Superior temporal gyrus (tissue), 1 donor: Measurements from ENCODE around the gene GARNL3.

ENCODE experiments used
- DNase-seq: peaks from one replicate; pipeline ENCODE4 v3.0.0-alpha.2; 2016; ENCODE audit errors: extremely low spot score

Gene GARNL3

DNA sequence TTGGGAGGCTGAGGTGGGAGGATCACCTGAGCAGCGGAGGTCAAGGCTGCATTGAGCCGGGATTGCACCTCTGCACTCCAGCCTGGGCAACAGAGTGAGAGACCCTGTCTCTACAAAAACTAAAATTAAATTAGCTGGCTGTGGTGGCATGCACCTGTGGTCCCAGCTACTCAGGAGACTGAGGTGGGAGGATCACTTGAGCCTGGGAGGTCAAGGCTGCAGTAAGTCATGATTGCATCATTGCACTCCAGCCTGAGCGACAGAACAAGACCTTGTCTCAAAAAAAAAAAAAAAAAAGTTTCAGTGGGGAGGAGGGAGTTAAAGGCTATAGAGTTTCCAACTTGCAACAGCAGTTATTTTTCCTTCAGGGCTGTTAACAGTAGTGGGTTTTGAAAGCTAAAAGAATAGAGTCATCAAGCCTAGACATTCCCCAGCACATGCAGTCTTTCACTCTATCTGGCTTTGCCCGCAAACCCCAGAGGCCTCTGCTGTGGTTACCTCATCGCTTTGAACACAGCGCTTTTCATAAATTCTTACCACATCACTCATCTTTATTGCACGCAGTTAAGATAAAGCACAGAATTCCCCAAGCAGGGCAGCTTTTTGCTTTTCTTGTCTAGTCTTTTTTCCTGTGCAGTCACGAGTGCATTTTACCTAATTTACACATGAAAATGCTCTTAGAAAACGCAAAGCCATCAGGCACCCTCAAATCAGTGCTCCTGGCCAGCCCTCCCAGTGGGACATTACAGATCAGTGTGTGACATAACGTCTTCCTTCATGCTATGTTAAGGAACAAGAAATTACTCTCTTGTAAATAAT is 123.7 kb downstream of the GARNL3 start:
- DNase-seq, result peak; percentile 73

DNA sequence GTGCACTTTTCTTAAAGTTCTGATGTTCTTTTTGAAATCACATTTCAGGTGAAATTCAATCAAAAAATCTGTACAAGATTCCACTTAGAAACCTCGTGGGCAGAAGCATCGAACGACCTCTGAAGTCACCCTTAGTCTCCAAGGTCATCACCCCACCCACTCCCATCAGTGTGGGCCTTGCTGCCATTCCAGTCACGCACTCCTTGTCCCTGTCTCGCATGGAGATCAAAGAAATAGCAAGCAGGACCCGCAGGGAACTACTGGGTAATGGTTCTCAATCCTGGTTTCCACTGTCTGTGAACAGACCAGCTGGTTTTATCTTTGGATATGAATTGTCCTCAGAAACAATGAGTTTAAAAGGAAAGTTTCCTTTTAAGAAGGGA is 124.3 kb downstream of the GARNL3 start:
- DNase-seq, result peak; percentile 16

DNA sequence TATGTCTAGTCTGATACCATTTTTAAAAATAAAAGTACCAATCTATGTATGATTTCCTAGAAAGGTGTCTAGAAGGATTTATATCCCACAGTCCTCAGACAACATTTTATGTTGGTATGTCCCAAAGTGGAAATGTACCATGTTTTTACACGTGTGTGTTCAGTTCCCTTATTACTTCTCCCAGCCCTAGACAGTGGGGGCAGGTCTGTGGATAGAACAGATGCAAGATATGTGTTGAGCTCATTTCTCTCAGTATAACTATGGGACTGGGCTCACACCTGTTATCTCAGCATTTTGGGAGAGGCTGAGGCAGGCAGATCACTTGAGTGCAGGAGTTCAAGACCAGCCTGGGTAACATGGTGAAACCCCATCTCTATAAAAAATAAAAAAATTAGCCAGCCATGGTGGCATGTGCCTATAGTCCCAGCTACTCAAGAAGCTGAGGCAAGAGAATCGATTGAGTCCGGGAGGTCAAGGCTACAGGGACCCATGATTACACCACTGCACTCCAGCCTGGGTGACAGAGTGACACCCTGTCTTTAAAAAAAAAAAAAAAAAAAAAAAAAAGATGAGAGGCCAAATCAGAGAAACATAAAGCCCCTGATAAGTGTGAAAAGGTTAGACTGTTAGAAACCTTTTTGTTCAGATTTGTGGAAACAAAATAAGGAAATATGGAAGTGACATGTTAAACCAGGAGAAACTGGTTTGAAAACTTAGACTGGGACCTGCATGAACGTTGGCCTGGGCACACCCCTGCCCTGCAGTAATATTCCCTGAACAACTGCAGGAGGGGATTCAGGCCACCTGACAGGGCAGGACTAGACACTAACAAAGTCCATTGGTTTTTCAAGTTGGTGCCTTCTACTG is 125.0 kb downstream of the GARNL3 start:
- DNase-seq, result no peak

DNA sequence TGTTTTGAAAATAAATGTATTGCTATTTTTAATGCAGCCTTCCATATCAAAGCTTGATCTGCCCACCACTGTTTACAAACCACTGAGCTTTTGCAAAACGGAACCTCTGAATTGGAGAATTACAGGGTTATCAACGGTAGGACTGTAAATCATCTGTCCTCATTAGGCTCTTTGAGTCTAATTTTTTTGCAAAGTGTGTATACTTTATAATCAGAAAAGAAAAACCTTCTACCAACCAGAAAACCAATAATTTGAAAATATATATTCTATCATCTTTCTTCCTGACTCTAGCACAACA is 125.6 kb downstream of the GARNL3 start:
- DNase-seq, result no peak

DNA sequence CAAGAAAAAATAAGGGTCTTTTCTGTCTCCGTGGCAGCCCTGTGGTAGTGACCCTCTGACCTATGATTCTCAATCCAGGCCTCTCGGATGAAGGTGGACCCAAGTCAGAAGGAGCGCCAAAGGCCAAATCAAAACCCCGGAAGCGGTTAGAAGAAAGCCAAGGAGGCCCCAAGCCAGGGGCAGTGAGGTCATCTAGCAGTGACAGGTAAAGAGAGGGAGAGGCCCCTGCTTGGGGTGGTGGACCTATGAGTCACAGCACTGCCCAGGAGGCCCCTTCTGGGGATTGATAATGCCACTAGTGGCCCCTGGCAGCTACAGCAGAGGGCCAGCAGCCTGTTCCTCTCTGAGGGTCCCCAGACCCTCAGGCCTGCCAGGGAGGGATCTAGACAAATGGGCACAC is 126.0 kb downstream of the GARNL3 start:
- no peak for DNase-seq

DNA sequence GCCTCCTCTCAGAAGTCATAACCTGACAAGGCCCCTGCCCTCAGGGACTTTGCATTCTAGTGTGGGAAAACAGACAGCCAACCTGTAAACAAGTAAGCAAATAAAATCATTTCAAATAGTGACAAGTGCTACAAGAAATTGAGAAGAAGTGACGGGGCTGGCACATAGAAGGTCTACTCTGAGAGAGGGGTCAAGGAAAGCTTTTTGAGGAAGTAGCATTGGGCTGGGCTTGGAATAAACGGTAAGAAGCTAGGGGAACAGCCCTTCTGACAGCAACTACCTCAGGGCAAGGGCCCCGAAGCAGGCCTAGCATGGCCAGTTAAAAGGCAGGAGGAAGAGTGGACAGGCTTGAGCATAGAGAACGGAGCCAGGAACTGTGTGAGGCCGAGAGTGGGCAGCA is 127.6 kb downstream of the GARNL3 start:
- no peak for DNase-seq

DNA sequence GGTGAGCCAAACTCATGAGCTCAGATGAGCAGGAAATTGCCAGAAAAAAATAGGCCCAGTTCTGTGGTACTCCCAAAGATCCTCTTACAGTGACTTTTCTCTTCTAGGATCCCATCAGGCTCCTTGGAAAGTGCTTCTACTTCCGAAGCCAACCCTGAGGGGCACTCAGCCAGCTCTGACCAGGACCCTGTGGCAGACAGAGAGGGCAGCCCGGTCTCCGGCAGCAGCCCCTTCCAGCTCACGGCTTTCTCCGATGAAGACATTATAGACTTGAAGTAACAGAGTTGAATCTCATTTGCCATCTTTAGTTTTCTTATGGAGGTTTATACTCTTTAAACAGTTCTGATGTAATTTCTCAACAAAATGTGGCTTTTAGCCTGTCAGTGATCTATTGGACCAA is 128.4 kb downstream of the GARNL3 start:
- no peak for DNase-seq

DNA sequence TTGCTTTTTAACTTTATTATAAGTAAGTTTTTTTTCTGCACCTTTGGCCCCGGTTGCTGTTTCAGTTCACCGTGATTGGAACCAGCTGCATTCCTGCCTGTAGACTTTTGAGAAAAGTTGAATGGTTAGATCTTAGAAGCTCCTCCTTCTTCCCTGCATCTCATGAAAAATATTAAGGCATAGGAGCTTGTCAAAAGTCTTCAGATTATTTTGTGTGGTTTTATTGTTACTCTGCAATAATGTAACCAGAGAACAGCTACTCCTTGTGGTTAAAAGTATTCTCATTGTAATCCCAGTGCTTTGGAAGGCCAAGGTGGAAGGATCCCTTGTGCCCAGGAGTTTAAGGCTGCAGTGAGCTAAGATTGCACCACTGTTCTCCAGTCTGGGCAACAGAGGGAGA is 129.1 kb downstream of the GARNL3 start:
- no peak for DNase-seq

DNA sequence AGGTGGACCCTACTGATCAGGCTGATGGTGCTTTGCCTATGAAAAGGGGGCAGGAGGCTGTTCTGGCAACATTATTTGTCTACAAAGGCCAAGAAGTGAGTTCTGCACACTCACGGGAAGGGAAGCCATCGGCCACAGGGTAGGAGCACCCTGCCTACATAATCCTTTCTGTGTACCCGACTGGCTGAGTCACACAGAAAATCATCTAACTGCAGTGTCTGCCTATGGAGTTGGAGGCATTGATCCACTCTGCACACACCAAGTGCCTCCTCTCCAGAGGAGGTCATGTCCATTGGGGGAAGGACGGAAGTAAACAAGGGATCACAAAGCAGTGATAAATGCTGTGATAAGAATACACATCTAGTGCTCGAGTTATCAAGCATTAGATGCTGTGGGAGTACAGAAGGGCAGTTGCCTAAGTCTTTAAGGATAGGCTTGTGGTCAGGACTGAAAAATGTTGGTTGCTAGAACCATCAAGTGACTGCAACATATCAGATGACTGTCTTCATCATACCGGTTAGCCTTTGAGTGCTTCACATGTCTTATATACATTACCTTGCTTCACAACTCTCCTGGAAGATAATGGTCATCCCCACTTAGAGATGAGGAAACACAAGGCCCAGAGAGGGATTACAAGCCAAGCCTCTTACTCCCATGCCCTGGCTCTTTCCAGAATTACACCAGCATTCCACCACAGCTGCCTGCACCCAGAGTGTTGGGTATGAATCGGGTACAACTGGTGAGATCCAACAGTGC is 131.1 kb downstream of the GARNL3 start:
- no peak for DNase-seq

DNA sequence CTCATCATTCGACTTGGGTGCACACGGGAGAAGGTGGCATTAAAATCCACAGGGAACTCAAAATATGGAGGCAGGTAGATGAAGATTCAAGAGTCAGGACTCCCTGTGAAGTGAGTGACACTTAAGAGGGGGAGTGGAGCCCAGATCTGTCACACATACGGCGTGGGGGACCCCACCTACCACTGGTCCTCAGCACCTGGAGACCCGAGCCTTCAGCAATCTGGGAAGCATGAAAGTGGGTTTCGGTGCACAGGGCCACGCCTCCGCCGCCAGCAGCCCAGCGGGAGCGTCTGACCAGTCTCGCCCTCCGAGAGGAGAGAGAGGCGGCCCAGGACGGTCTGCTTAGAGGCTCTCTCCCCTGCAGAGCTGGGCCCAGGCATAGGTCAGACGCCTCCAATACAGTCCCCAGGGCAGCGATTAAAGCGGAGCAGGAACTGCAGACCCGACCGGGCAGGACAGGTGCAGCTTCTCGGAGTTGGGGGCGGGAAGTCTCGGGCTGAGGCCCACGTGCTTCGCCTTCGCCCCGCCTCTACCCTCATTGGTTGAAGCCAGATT is 131.8 kb downstream of the GARNL3 start:
- DNase-seq, result no peak

DNA sequence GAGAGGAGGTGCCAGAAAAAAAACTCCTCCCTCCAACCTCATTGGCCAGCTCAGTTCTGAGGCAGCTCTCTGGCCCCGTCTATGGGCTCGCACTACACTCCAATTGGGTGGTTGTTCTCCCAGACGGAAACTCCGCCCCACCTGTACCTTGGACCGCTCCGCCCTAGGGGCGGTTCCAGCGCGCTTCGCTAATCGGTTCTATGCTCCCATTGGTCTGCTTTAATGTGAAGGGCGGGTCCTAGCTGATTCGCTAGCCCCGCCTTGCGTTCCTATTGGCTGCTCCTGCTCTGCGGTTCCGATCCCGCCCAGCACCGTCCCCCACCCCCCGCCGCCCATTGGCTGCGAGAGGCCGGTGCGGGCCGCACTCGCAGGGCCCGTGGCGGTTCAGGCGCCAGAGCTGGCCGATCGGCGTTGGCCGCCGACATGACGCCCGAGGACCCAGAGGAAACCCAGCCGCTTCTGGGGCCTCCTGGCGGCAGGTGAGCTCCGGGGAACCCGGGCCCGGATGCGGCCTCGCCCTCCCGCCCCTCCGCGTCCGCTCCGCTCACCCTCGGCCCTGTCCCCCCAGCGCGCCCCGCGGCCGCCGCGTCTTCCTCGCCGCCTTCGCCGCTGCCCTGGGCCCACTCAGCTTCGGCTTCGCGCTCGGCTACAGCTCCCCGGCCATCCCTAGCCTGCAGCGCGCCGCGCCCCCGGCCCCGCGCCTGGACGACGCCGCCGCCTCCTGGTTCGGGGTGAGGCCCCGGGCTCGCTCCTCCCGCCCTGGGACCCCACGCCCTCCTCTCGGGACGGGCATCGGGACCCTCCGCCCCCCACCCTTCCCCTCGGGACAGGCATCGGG is 132.5 kb downstream of the GARNL3 start, which contains the start of gene SLC2A8:
Gene SLC2A8, plus strand, starts transcription at position 362 of the 838 bp plus-strand sequence. Its CDS starts 62 bp downstream, at position 424.
- peak; percentile 100 for DNase-seq

DNA sequence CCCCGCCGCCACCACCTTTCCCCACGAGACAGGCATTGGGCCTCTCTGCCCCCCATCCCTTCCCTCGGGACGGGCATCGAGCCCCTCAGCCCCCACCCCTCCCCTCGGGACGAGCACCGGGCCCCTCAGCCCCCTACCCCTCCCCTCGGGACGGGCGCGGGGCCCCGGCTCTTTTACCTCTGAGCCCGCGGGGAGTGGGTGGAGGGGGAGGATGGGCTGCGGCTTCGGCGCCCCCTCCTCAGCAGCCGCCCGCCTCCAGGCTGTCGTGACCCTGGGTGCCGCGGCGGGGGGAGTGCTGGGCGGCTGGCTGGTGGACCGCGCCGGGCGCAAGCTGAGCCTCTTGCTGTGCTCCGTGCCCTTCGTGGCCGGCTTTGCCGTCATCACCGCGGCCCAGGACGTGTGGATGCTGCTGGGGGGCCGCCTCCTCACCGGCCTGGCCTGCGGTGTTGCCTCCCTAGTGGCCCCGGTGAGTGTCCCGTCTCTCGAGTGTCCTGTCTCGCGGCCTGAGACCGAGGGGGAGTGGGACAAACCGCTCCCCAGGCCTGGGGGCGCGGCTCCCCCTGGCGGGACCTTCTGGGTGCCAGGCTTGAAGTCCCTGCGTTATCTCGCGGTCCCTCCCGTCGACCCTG is 133.2 kb downstream of the GARNL3 start:
- DNase-seq, result no peak

DNA sequence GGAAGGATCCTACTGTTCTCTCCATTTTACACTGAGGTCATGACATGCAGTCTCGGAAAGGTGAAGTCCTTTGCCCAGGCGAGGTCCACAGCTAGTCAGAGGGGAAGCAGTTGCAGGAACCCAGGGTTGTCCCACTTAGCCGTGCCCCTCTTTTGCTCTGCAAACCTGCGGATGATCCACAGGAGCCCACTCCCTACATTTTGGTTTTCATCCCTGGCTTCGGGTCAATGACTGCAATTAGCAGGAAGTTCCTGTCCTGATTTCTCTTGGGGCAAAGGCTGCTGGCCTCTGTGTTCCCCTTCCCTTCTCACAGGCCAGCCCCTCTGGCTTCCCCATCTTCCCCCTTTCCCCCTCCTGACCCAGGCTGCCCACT is 133.7 kb downstream of the GARNL3 start:
- DNase-seq, result no peak

DNA sequence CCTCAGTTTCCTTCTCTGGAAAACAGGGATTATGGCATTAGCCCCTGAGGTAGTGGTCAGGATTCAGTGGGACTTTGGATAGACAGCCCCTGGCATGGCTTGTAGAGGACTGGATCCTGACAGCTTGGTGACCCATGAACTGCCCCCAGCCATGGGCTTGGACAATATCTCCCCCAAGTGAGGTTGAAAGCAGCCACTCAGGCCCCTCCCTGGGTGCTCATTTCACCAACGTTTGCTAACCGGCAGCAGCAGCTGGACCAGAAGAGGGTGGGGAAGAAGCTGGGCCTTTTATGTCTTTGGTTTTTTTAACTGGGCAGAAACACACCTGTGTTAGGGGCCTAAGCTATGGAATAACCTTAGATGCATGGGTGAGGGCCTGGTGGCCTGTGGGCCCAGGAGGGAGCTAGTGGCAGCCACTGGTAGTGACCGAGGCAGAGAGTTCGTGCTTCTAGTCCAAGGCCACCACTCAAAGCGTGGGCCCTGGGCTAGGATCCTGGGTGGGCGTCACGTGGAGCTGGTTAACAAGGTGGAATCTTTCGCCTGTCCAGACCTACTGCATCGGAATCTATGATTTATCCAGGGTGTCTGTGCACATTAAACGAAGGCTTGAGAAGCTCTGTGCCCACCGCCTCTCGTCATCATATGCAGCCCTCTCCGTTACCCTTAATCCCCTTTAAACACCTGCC is 134.3 kb downstream of the GARNL3 start:
- DNase-seq, result no peak

DNA sequence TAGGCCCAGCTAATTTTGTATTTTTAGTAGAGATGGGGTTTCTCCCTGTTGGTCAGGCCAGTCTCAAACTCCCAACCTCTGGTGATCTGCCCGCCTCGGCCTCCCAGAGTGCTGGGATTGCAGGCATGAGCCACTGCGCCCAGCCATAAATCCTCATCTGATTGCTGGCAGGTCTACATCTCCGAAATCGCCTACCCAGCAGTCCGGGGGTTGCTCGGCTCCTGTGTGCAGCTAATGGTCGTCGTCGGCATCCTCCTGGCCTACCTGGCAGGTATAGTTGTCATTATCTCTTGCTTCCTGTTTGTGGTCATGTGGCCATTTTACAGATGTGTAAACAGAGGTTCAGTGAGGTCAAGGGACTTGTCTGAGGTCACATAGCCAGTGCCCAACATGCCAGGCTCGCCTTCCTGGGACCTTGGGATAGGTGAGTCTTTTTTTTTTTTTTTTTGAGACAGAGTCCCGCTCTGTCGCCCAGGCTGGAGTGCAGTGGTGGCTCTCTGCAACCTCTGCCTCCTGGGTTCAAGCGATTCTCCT is 135.2 kb downstream of the GARNL3 start:
- no peak for DNase-seq

DNA sequence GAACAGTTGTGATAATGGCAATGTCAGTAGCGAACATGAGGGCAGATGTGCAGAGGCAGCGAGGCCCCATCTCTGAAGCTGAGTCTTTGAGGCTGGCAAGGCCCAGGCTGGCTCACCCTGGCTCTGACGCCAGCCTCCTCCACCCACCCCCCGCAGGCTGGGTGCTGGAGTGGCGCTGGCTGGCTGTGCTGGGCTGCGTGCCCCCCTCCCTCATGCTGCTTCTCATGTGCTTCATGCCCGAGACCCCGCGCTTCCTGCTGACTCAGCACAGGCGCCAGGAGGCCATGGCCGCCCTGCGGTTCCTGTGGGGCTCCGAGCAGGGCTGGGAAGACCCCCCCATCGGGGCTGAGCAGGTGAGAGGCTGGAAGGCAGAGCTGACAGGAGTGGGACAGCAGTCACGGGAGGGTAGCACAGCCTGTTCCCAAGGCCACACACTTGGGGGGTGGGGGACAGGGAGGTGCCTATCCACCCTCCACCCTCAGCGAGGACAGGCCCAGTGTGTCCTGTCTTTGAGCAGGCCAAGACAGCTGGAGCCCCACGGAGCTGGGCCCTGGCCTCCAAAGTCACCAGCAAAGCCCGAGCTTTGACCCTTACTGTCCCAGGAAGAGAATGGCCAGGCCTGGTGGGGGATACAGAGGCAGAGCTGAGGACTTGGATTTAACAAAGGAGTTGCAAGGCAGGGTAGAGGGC is 138.0 kb downstream of the GARNL3 start:
- no peak for DNase-seq

DNA sequence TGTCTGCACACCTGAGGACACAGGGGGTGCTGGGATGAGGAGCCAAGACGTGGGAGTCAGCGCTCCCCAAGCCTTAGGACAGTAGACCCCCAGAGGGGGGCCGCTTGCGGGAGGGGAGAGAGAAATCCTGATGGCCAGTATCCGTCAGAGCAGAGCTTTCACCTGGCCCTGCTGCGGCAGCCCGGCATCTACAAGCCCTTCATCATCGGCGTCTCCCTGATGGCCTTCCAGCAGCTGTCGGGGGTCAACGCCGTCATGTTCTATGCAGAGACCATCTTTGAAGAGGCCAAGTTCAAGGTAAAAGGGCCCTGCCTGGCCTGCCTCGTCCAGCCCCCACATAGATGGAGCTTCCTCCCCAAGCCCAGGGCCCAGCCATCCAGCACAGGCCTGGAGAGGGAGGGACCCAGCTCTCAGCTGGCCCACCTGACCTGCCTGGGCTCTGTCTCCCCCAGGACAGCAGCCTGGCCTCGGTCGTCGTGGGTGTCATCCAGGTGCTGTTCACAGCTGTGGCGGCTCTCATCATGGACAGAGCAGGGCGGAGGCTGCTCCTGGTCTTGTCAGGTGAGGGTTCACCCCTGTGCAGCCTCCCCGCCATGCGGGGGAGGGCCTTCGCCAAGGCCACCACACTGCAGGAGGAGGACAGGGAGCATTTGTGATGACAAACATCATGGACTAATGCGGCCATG is 139.1 kb downstream of the GARNL3 start:
- no peak for DNase-seq

DNA sequence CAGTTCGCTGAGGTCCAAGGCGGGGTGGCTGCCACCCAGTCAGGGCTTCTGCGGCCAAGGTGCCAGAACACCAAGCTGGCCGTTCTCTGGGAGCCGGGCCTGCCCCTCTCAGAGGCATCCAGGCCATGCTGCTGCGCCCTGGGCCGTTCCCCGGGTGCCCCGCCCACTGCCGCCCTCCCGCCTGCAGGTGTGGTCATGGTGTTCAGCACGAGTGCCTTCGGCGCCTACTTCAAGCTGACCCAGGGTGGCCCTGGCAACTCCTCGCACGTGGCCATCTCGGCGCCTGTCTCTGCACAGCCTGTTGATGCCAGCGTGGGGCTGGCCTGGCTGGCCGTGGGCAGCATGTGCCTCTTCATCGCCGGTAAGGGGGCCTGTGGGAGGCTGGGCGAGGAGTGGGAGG is 140.1 kb downstream of the GARNL3 start:
- DNase-seq, result no peak
